ENCODE data around the gene BAX. TPM values are rescaled to one million over a fixed set of nuclear protein-coding genes. Genes with fewer than 3 reads are reported as not detected.

The BAX gene
- total RNA-seq, 1 donor from 2014 or later, result 171 TPM

GRCh38 chr19:48946463-48947257 is 8.0 kb upstream of the BAX start:
- Mint-ChIP-seq H3K4me1 (no peaks in the 10 kb centered on the region), H3K4me3 (no peak overlapping the region), H3K9me3 (peaks cover 2% of the 10 kb centered on the region), H3K27ac (ENCODE audit: unreplicated experiment) (no peak overlapping the region), H3K36me3 (ENCODE audit: low read depth) (no peaks in the 10 kb centered on the region), H3K27me3 (ENCODE audit: low read depth) (no peaks in the 10 kb centered on the region)
- DNase-seq (ENCODE audit: low read depth, low spot score), result no peak
- TF ChIP-seq CTCF (conservative IDR thresholded peaks at IDR 0.05), result no peak

- Mint-ChIP-seq H3K36me3 (ENCODE audit: low read depth) (no peaks in the 10 kb centered on the region), H3K4me1 (no peaks in the 10 kb centered on the region), H3K4me3 (no peak overlapping the region)
Measured at GRCh38 chr19:48947258-48947542, 7.5 kb upstream of the BAX start.

GRCh38 chr19:48950159-48950558 is 4.5 kb upstream of the BAX start:
- Mint-ChIP-seq H3K27ac (ENCODE audit: unreplicated experiment) (no peak overlapping the region), H3K4me3 (peak overlapping the region; percentile 23), H3K9me3 (peaks cover 2% of the 10 kb centered on the region), H3K36me3 (ENCODE audit: low read depth) (no peaks in the 10 kb centered on the region), H3K4me1 (peaks cover 5% of the 10 kb centered on the region), H3K27me3 (ENCODE audit: low read depth) (no peaks in the 10 kb centered on the region)
- no peak for DNase-seq (ENCODE audit: low read depth, low spot score)
- no peak for TF ChIP-seq CTCF (conservative IDR thresholded peaks at IDR 0.05)

More at GRCh38 chr19:48947258-48947542, 7.5 kb upstream of the BAX start:
- no peaks in the 10 kb centered on the region for H3K27me3 Mint-ChIP-seq (ENCODE audit: low read depth)
- no peak for DNase-seq (ENCODE audit: low read depth, low spot score)
- H3K9me3 Mint-ChIP-seq, result peaks cover 2% of the 10 kb centered on the region
- H3K27ac Mint-ChIP-seq (ENCODE audit: unreplicated experiment), result no peak overlapping the region
- no peak for TF ChIP-seq CTCF (conservative IDR thresholded peaks at IDR 0.05)

GRCh38 chr19:48950830-48951519 is 3.7 kb upstream of the BAX start:
- Mint-ChIP-seq H3K36me3 (ENCODE audit: low read depth) (no peaks in the 10 kb centered on the region), H3K4me1 (peaks cover 13% of the 10 kb centered on the region), H3K27ac (ENCODE audit: unreplicated experiment) (no peak overlapping the region), H3K9me3 (peaks cover 2% of the 10 kb centered on the region), H3K27me3 (ENCODE audit: low read depth) (no peaks in the 10 kb centered on the region), H3K4me3 (no peak overlapping the region)
- no peak for DNase-seq (ENCODE audit: low read depth, low spot score)
- no peak for TF ChIP-seq CTCF (conservative IDR thresholded peaks at IDR 0.05)

- H3K4me3 Mint-ChIP-seq, result peak overlapping the region; percentile 10
- no peak for DNase-seq (ENCODE audit: low read depth, low spot score)
- TF ChIP-seq CTCF (conservative IDR thresholded peaks at IDR 0.05), result no peak
- peaks cover 2% of the 10 kb centered on the region for H3K9me3 Mint-ChIP-seq
- H3K36me3 Mint-ChIP-seq (ENCODE audit: low read depth), result peaks cover 8% of the 10 kb centered on the region
- H3K27me3 Mint-ChIP-seq (ENCODE audit: low read depth), result no peaks in the 10 kb centered on the region
- H3K27ac Mint-ChIP-seq (ENCODE audit: unreplicated experiment), result no peak overlapping the region
- H3K4me1 Mint-ChIP-seq, result peaks cover 22% of the 10 kb centered on the region
Measured at GRCh38 chr19:48953141-48953540, 1.5 kb upstream of the BAX start.
